ENCODE measurements around the gene DMWD.

- TF ChIP-seq, protein P1, sequence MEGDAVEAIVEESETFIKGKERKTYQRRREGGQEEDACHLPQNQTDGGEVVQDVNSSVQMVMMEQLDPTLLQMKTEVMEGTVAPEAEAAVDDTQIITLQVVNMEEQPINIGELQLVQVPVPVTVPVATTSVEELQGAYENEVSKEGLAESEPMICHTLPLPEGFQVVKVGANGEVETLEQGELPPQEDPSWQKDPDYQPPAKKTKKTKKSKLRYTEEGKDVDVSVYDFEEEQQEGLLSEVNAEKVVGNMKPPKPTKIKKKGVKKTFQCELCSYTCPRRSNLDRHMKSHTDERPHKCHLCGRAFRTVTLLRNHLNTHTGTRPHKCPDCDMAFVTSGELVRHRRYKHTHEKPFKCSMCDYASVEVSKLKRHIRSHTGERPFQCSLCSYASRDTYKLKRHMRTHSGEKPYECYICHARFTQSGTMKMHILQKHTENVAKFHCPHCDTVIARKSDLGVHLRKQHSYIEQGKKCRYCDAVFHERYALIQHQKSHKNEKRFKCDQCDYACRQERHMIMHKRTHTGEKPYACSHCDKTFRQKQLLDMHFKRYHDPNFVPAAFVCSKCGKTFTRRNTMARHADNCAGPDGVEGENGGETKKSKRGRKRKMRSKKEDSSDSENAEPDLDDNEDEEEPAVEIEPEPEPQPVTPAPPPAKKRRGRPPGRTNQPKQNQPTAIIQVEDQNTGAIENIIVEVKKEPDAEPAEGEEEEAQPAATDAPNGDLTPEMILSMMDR (IDR thresholded peaks at IDR 0.05): no peak
- TF ChIP-seq SIN3A (IDR thresholded peaks at IDR 0.05; ENCODE audit: borderline replicate concordance, insufficient read depth, low read depth, low read length) (no peak), REST (IDR thresholded peaks at IDR 0.05; ENCODE audit: insufficient read depth in 1 of 2, low read depth in 2 of 2, low read length in 1 of 2) (no peak)
These were observed 7.5 kb upstream of the DMWD start for GRCh38 chr19:45800070-45800553.
